ENCODE measurements around the gene NPSR1.

GRCh38 chr7:34757570-34758110, 99.6 kb downstream of the NPSR1 start:
- TF ChIP-seq CTCF (IDR thresholded peaks at IDR 0.05; ENCODE audit: insufficient read depth, low read depth, low read length) = no peak
- TF ChIP-seq EZH2 (IDR thresholded peaks at IDR 0.05; ENCODE audit: insufficient read depth, low read length) = no peak

All from astrocyte (in vitro differentiated cells and primary cell).